GM19193 (cell line): ENCODE measurements around the gene FAM167B.

Experiments
- POLR2A ChIP-seq: IDR thresholded peaks from 4 replicates; pipeline ENCODE4 v1.6.1; 2011; ENCODE audit not compliant: insufficient read depth, insufficient read length; ENCODE audit errors: extremely low read depth

Gene FAM167B

GRCh38 chr1:32241001-32241763 is 5.8 kb upstream of the FAM167B start:
- TF ChIP-seq POLR2A: peak; percentile 33

- no peak for TF ChIP-seq POLR2A
These were observed 4.6 kb upstream of the FAM167B start for GRCh38 chr1:32242341-32242851.

GRCh38 chr1:32247452-32247851 is 430 bp downstream of the FAM167B start:
- no peak for TF ChIP-seq POLR2A

DNA sequence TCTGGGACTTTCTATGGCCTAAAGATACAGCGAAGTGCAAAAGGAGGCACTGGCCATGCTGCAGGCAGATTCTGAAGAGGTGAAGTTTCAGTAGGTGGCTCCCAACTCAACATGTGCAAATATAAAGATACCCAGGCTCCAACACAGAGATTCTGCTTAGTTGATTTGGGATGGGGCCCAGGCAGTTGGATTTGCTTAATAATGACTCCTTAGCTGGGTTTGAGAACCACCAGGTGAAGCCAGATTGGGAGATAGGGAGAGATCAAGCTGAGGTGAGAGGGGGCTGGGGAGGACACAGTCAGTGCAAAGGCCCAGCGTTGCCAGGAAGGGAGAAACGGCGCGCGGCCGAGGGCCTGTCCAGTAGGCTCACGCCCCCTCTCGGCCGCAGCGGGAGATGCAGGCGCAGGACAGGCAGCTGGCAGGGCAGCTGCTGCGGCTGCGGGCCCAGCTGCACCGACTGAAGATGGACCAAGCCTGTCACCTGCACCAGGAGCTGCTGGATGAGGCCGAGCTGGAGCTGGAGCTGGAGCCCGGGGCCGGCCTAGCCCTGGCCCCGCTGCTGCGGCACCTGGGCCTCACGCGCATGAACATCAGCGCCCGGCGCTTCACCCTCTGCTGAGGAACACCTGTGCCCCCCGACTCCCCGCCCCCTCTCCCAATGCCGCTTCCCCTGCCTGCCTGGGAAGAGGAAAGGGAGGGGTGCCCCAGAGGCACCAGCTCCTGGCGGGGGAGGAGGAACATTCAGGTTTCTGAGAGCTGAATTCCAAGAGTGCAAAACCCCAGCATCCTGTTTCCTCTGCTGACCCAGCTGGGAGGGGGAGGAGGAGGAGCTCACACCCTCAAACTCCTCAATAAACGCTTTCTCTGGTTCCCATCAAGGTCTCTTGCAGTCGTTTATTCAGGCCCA is 1.2 kb downstream of the FAM167B start:
- TF ChIP-seq POLR2A: peak; percentile 37

GRCh38 chr1:32249831-32250525 is 3.0 kb downstream of the FAM167B start:
- TF ChIP-seq POLR2A: peak; percentile 64

- peak; percentile 75 for TF ChIP-seq POLR2A
These were observed 4.1 kb downstream of the FAM167B start, which contains the start of gene LCK for GRCh38 chr1:32250893-32251716. LCK (plus strand) TSS chr1:32251265; CDS start chr1:32274330, 23,065 bp downstream.

DNA sequence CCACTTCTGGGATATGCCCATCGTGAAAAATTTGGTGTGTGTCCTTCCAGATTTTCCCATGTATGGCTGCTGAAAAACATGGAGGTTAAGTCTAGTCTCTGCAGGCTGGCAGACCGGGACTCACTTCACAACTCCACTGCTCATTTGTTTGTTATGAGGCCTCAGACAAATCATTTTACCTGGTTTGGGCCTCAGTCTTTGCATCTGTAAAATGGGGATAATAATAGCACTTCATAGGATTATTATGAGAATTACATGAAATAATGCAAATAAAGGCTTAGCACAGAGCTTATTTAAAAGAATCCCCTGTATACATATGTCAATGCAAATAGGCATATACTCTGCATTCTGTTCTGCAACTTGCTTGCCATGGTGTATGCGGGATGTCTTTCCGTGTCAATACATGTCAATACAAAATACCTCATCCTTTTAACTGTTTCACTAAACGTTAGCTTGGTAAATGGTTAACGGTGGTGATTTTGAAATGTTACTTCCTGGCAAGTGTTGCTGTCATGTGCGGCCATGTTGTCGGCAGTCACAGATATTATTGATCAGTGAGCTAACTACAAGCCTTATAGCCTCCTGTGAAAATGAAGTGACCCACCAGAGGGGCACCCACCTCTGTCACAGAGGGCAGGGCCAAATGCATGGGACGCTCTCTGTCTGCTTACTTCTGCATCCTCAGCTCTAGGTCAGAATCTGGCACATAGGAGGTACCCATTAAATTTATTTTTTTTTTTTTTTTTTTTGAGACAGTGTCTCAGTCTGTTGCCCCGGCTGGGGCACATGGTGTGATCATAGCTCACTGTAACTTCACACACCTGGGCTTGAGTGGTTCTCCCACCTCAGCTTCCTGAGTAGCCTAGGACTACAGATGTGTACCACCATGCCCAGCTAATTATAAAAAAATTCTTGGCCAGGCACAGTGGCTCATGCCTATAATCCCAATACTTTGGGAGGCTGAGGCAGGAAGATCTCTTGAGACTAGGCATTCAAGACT is 8.3 kb downstream of the FAM167B start:
- TF ChIP-seq POLR2A: no peak

DNA sequence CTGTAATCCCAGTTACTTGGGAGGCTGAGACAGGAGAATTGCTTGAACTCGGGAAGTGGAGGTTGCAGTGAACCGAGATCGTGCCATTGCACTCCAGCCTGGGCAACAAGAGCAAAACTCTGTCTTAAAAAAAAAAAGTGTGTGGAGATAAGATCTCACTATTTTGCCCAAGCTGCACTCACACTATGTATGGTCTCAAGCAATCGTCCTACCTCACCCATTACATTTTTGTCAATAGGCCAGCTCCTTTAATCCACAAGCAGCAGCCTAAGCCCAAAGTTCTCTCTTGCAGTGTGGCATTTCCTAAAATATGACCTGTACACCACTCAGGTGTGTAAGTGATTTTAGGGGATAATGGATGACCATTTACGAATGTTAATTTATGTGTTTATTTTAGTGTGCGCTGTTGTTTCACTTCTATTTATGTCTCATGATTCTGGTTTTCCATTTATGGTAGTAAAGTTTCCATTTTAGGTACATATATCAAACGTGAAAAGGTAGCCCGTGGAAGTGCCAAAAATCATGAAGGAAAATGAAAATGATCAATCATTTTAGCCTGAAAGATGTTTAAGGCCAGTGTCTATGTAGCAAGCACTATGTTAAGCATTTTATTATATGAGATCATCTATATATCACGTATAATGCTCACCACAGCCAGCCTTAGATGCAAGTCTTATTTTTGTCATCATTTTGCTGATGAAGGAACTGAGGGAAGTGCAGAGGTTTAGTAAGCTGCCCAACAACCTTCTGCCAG is 9.6 kb downstream of the FAM167B start:
- TF ChIP-seq POLR2A: no peak

- TF ChIP-seq POLR2A: no peak
These were observed 10.1 kb downstream of the FAM167B start for GRCh38 chr1:32257227-32257508.

- no peak for TF ChIP-seq POLR2A
These were observed 16.7 kb downstream of the FAM167B start for GRCh38 chr1:32263744-32264143.

DNA sequence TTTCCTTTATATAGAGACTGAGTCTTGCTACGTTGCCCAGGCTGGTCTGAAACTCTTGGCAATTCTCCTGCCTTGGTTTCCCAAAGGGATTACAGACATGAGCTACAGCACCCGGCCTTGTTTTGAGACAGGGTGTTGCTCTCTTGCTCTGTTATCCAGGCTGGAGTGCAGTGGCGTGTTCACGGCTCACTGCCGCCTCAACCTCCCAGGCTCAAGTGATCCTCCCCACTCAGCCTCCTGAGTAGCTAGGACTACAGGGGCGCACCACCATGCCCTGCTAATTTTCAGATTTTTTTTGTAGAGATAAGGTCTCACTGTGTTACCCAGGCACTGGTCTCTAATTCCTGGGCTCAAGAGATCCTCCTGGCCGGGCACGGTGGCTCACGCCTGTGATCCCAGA is 18.8 kb downstream of the FAM167B start:
- no peak for TF ChIP-seq POLR2A

GRCh38 chr1:32266921-32267591 is 20.0 kb downstream of the FAM167B start:
- no peak for TF ChIP-seq POLR2A
